ENCODE measurements around the gene GDAP2.

Gene GDAP2

GRCh38 chr1:117919376-117919775, 10.0 kb downstream of the GDAP2 start:
- DNase-seq = no peak
- Histone ChIP-seq H3K9me3 (no peaks in the 10 kb centered on the region), H3K27me3 (no peaks in the 10 kb centered on the region), H3K36me3 (peaks cover 22% of the 10 kb centered on the region), H3K4me3 (ENCODE audit: low read depth, low read length) (no peak overlapping the region), H3K4me1 (no peaks in the 10 kb centered on the region)
- TF ChIP-seq CTCF (IDR thresholded peaks at IDR 0.05; ENCODE audit: low read depth, low read length) = no peak

GRCh38 chr1:117911051-117911450, 18.4 kb downstream of the GDAP2 start:
- no peak for DNase-seq
- H3K4me3 ChIP-seq (ENCODE audit: low read depth, low read length) = no peak overlapping the region
- peaks cover 27% of the 10 kb centered on the region for H3K36me3 ChIP-seq
- no peak for TF ChIP-seq CTCF (IDR thresholded peaks at IDR 0.05; ENCODE audit: low read depth, low read length)
- no peaks in the 10 kb centered on the region for H3K9me3 ChIP-seq
- no peaks in the 10 kb centered on the region; the same call in 1 of the 2 replicates for H3K4me1 ChIP-seq
- no peaks in the 10 kb centered on the region for H3K27me3 ChIP-seq

GRCh38 chr1:117905019-117905418, 24.4 kb downstream of the GDAP2 start:
- no peak for TF ChIP-seq CTCF (IDR thresholded peaks at IDR 0.05; ENCODE audit: low read depth, low read length)
- peaks cover 20% of the 10 kb centered on the region for H3K36me3 ChIP-seq
- H3K9me3 ChIP-seq = no peaks in the 10 kb centered on the region
- DNase-seq = no peak
- no peaks in the 10 kb centered on the region for H3K27me3 ChIP-seq
- H3K4me1 ChIP-seq = no peaks in the 10 kb centered on the region
- H3K4me3 ChIP-seq (ENCODE audit: low read depth, low read length) = no peak overlapping the region

- no peaks in the 10 kb centered on the region for H3K9me3 ChIP-seq
- H3K36me3 ChIP-seq = peaks cover 14% of the 10 kb centered on the region
- no peak for TF ChIP-seq CTCF (IDR thresholded peaks at IDR 0.05; ENCODE audit: low read depth, low read length)
- H3K4me3 ChIP-seq (ENCODE audit: low read depth, low read length) = no peak overlapping the region
- no peak for DNase-seq
- H3K27me3 ChIP-seq = no peaks in the 10 kb centered on the region
- no peaks in the 10 kb centered on the region for H3K4me1 ChIP-seq
Measured at GRCh38 chr1:117904485-117904884, 24.9 kb downstream of the GDAP2 start.

GRCh38 chr1:117902944-117903343, 26.5 kb downstream of the GDAP2 start:
- peaks cover 22% of the 10 kb centered on the region for H3K36me3 ChIP-seq
- H3K4me3 ChIP-seq (ENCODE audit: low read depth, low read length) = no peak overlapping the region
- H3K9me3 ChIP-seq = no peaks in the 10 kb centered on the region
- no peak for DNase-seq
- no peaks in the 10 kb centered on the region for H3K27me3 ChIP-seq
- H3K4me1 ChIP-seq = no peaks in the 10 kb centered on the region
- TF ChIP-seq CTCF (IDR thresholded peaks at IDR 0.05; ENCODE audit: low read depth, low read length) = no peak

- no peak for TF ChIP-seq CTCF (IDR thresholded peaks at IDR 0.05; ENCODE audit: low read depth, low read length)
- H3K4me1 ChIP-seq = no peaks in the 10 kb centered on the region
- no peaks in the 10 kb centered on the region for H3K9me3 ChIP-seq
- no peak for DNase-seq
- H3K36me3 ChIP-seq = peaks cover 13% of the 10 kb centered on the region
- H3K27me3 ChIP-seq = no peaks in the 10 kb centered on the region
- no peak overlapping the region for H3K4me3 ChIP-seq (ENCODE audit: low read depth, low read length)
Measured at GRCh38 chr1:117899801-117900200, 29.6 kb downstream of the GDAP2 start.

All from BE2C (cell line).